ENCODE results near the gene PTPN7. TPM values are rescaled to one million over a fixed set of nuclear protein-coding genes. Genes with fewer than 3 reads are reported as not detected.
"Not testable (repeated sequence)": the region's sequence is repeated elsewhere in the genome, so short reads cannot be mapped to it uniquely, and the experiment has no call there.

Gene PTPN7
- total RNA-seq, 1 experiment from 2014 or later, result not detected

GRCh38 chr1:202197653-202198365, 37.4 kb upstream of the PTPN7 start:
- Histone ChIP-seq H3K27ac (no peak overlapping the region), H3K36me3 (no peaks in the 10 kb centered on the region), H3K27me3 (replicated peaks) (peaks cover 14% of the 10 kb centered on the region), H3K4me3 (no peak overlapping the region), H3K9me3 (replicated peaks) (no peaks in the 10 kb centered on the region), H3K4me1 (replicated peaks) (peaks cover 10% of the 10 kb centered on the region)
- no peak for DNase-seq (ENCODE audit: low read depth in 1 of 2, low spot score in 2 of 2)

DNA sequence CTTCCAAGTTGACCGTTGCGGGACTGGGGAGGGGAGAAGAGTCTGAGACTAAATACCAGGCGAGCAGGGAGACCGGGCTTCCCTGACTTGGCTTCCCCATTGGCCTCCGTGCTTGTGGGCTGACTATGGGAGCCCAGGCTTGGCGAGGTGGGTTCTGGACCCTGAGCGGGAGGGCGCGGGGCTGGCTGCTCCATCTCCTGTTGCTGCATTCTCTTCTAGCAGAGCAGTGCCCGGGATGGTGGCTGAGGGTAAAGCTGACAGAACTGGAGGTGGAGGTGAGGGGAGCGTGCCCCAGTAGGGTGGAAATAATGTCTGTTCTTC, 33.9 kb upstream of the PTPN7 start:
- H3K36me3 ChIP-seq, result no peaks in the 10 kb centered on the region
- no peak overlapping the region for H3K4me3 ChIP-seq
- no peak for DNase-seq (ENCODE audit: low read depth in 1 of 2, low spot score in 2 of 2)
- H3K9me3 ChIP-seq (replicated peaks), result no peaks in the 10 kb centered on the region
- H3K4me1 ChIP-seq (replicated peaks), result peaks cover 5% of the 10 kb centered on the region
- H3K27ac ChIP-seq, result no peak overlapping the region
- peaks cover 16% of the 10 kb centered on the region for H3K27me3 ChIP-seq (replicated peaks)

- peaks cover 16% of the 10 kb centered on the region for H3K27me3 ChIP-seq (replicated peaks)
- no peaks in the 10 kb centered on the region for H3K36me3 ChIP-seq
- no peak within 1 kb of the TSS for H3K27ac ChIP-seq
- no peak for DNase-seq (ENCODE audit: low read depth in 1 of 2, low spot score in 2 of 2)
- H3K4me1 ChIP-seq (replicated peaks), result peaks cover 5% of the 10 kb centered on the region
- H3K4me3 ChIP-seq, result no peak within 1 kb of the TSS
- no peaks in the 10 kb centered on the region for H3K9me3 ChIP-seq (replicated peaks)
These were observed 33.4 kb upstream of the PTPN7 start, which contains the start of gene LGR6 for GRCh38 chr1:202193614-202194327. Gene LGR6 (plus strand): TSS chr1:202193799. CDS start chr1:202193990, 191 bp downstream.

DNA sequence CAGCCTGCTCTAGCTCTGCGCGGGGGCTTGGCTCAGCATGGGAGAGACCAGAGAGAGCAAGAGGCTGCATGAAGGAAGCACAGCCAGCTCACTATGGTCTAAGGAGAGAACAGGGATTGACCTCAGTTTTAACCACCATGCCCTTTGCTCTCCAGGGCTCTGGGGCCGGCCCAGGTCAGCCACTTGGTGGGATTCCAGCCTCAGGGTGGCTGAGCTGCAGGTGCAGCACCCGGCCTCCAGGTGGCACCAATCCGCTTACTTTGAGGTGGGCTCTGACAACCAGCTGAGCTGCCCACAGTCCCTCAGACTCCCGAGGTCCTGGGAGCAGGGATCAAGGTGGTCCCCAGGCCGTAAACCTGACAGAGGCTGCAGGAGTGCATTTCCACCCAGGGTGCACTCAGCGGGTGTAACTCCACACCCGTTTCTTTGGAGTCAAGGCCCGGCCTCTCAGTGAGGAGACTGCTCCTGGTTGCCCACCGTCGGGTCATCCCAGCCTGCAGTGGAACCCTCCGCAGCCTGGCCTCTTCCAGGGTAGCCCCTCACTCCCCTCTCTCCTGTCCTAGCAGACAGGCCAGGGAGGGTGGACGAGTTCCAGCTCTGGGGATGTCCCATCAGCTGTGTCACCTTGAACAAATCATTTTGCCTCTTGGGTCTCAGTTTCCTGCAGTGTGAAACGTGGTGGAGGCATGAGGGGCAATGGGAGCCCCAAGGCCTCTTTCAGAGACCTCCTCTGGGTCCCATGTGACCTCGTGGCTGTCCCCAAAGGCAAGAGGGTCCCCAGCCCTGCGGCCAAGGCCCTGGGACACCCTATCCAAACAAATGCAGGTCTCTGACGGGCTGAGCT, 32.6 kb upstream of the PTPN7 start:
- Histone ChIP-seq H3K36me3 (no peaks in the 10 kb centered on the region), H3K4me3 (no peak overlapping the region), H3K27ac (no peak overlapping the region), H3K4me1 (replicated peaks) (peaks cover 5% of the 10 kb centered on the region), H3K9me3 (replicated peaks) (no peaks in the 10 kb centered on the region), H3K27me3 (replicated peaks) (peaks cover 16% of the 10 kb centered on the region)
- peak; percentile 61 to 68 for DNase-seq (ENCODE audit: low read depth in 1 of 2, low spot score in 2 of 2)

DNA sequence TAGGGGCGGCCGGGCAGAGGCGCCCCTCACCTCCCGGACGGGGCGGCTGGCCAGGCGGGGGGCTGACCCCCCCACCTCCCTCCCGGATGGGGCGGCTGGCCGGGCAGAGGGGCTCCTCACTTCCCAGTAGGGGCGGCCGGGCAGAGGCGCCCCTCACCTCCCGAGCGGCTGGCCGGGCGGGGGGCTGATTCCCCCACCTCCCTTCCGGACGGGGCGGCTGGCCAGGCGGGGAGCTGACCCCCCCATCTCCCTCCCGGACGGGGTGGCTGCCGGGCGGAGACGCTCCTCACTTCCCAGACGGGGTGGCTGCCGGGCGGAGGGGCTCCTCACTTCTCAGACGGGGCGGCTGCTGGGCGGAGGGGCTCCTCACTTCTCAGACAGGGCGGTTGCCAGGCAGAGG, 31.0 kb upstream of the PTPN7 start:
- H3K9me3 ChIP-seq (replicated peaks); H3K36me3 ChIP-seq; DNase-seq (ENCODE audit: low read depth in 1 of 2, low spot score in 2 of 2); H3K4me3 ChIP-seq; H3K4me1 ChIP-seq (replicated peaks); H3K27ac ChIP-seq: not testable (repeated sequence)
- H3K27me3 ChIP-seq (replicated peaks), result peaks cover 16% of the 10 kb centered on the region

DNA sequence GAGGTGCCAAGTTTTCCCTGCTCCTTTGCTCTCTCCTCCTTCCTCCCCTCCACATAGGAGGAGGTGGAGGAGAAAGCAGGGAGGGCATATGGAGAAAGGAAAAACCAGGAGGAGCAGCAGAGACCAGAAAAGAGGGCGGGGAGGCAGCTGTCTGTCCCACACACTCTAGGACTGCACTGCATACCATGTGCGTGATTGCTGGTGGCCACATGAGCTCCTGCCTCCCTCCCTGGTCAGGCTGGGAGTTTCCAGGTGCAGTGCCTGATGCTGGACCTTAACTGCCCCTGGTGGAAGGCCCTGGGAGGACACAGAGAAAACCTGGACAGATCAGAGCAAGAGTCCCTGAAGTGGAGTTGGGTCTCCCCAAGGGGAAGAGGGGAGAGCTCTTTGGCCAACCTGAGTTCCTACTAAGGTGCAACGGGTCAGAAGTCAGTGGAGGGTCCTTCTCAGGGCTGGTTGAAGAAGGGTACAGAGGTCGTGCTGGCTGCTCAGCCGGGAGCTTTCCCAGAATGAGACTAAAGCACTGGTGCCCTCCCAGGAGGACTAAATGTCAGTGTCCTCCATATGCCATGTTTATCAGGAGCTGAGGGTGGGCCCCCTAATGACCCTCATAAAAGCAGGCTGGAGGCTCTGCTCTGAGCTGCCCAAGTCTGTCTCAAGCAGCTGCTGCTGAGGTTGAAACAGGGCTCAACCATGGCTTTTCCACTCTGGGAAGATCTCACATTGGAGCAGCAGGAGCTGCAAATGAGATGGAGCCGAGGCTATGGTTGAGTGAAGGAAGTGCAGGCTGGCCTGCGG, 29.7 kb upstream of the PTPN7 start:
- Histone ChIP-seq H3K4me3 (no peak overlapping the region), H3K27ac (no peak overlapping the region), H3K4me1 (replicated peaks) (peaks cover 5% of the 10 kb centered on the region), H3K27me3 (replicated peaks) (peaks cover 16% of the 10 kb centered on the region), H3K36me3 (no peaks in the 10 kb centered on the region), H3K9me3 (replicated peaks) (no peaks in the 10 kb centered on the region)
- DNase-seq (ENCODE audit: low read depth in 1 of 2, low spot score in 2 of 2), result no peak

DNA sequence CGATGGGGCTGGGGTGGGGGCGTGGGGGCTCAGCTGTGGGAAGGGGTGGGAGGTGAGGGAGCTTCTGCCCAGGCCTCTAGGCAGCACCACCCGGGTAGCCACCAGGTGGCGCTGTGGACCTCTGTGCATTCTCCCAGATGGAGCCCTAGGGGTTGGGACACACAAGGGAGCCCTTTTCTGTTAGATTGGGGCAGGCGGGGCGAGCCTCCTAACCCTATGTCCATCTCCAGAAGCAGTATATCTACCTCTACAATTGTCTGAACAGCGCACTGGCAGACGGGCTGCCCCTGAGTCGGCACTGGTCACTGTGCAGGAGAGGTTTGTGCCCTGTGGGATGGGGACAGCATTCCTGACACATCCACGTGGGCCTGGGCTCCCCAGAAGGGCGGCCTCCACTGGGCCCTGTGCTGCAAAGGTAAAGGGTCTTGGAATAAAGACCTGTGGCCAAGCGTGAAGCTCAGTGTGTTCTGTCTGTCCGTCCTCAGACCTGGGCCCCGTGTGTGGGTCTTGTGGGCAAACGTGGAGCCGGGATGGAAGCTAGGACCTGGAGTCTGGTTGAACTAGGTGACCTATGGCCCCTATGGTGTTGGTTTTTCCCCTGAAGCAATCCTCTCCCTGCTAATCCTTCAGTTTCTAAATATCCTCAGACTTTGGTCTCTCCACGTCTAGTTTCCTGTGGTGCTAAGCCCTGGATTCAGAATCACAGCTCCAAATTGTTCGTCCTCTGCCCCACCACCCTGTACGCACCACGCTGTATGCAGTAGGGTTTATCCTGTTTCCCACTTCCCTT, 28.8 kb upstream of the PTPN7 start:
- DNase-seq (ENCODE audit: low read depth in 1 of 2, low spot score in 2 of 2), result peak; percentile 54 to 82
- H3K9me3 ChIP-seq (replicated peaks), result no peaks in the 10 kb centered on the region
- peaks cover 14% of the 10 kb centered on the region for H3K27me3 ChIP-seq (replicated peaks)
- no peaks in the 10 kb centered on the region for H3K36me3 ChIP-seq
- peaks cover 5% of the 10 kb centered on the region for H3K4me1 ChIP-seq (replicated peaks)
- H3K4me3 ChIP-seq, result no peak overlapping the region
- no peak overlapping the region for H3K27ac ChIP-seq

DNA sequence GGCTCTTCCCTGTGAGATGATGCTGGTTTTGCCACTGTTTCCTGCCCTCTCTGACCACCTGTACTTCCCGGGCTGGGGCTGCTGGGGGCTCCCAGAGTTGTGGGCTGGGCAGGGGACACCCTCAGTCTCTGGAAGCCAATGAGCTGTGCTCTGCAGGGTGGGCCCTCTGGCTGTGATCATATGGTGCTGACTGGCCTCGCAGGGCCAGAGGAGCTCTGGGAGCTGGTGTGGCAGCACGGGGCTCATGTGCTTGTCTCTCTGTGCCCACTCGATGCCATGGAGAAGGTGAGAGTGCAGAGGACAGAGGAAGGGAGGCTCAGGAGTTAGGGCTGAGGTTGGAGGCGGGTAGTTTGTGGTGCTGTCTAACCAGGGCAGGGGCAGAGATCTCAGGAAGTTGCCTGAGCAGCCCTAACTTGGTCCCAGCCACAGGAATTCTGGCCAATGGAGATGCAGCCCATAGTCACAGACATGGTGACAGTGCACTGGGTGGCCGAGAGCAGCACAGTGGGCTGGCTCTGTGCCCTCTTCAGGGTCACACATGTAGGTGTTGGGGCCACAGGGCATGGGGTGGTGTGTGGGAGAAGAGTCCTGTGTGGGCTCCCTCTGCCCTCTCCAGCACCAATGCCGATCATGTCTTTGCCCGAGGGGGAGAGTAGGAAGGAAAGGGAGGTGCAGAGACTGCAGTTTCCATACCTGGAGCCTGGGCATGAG, 27.4 kb upstream of the PTPN7 start:
- no peaks in the 10 kb centered on the region for H3K36me3 ChIP-seq
- no peak overlapping the region for H3K4me3 ChIP-seq
- no peaks in the 10 kb centered on the region for H3K4me1 ChIP-seq (replicated peaks)
- no peak for DNase-seq (ENCODE audit: low read depth in 1 of 2, low spot score in 2 of 2)
- H3K27me3 ChIP-seq (replicated peaks), result peaks cover 3% of the 10 kb centered on the region
- H3K9me3 ChIP-seq (replicated peaks), result no peaks in the 10 kb centered on the region
- no peak overlapping the region for H3K27ac ChIP-seq

GRCh38 chr1:202187041-202187671, 26.8 kb upstream of the PTPN7 start:
- H3K27me3 ChIP-seq (replicated peaks), result no peaks in the 10 kb centered on the region
- no peaks in the 10 kb centered on the region for H3K4me1 ChIP-seq (replicated peaks)
- no peak overlapping the region for H3K4me3 ChIP-seq
- no peak for DNase-seq (ENCODE audit: low read depth in 1 of 2, low spot score in 2 of 2)
- H3K27ac ChIP-seq, result no peak overlapping the region
- no peaks in the 10 kb centered on the region for H3K36me3 ChIP-seq
- no peaks in the 10 kb centered on the region for H3K9me3 ChIP-seq (replicated peaks)

- no peak overlapping the region for H3K27ac ChIP-seq
- H3K36me3 ChIP-seq, result no peaks in the 10 kb centered on the region
- no peaks in the 10 kb centered on the region for H3K9me3 ChIP-seq (replicated peaks)
- H3K27me3 ChIP-seq (replicated peaks), result no peaks in the 10 kb centered on the region
- H3K4me3 ChIP-seq, result no peak overlapping the region
- no peaks in the 10 kb centered on the region for H3K4me1 ChIP-seq (replicated peaks)
- DNase-seq (ENCODE audit: low read depth in 1 of 2, low spot score in 2 of 2), result no peak
These were observed 25.9 kb upstream of the PTPN7 start for GRCh38 chr1:202186327-202186726.

GRCh38 chr1:202184750-202185460, 24.5 kb upstream of the PTPN7 start:
- Histone ChIP-seq H3K27me3 (replicated peaks) (peaks cover 3% of the 10 kb centered on the region; the same call in 1 of the 2 replicates), H3K27ac (no peak overlapping the region), H3K4me3 (no peak overlapping the region), H3K4me1 (replicated peaks) (no peaks in the 10 kb centered on the region), H3K9me3 (replicated peaks) (no peaks in the 10 kb centered on the region), H3K36me3 (no peaks in the 10 kb centered on the region)
- DNase-seq (ENCODE audit: low read depth in 1 of 2, low spot score in 2 of 2), result peak; percentile 77 to 92

Data from SJSA1 (cell line).